NK-92 (cell line): ENCODE data around the gene ULK1.
"Not testable (repeated sequence)": the region's sequence is repeated elsewhere in the genome, so short reads cannot be mapped to it uniquely, and the experiment has no call there.

Source experiments
- DNase-seq: peaks from one replicate; lab custom pipeline; 2025; ENCODE audit not compliant: unreplicated experiment; lab: John Stamatoyannopoulos, UW

The ULK1 gene

GRCh38 chr12:131941116-131941986 is 46.9 kb downstream of the ULK1 start:
- no peak for DNase-seq

DNA sequence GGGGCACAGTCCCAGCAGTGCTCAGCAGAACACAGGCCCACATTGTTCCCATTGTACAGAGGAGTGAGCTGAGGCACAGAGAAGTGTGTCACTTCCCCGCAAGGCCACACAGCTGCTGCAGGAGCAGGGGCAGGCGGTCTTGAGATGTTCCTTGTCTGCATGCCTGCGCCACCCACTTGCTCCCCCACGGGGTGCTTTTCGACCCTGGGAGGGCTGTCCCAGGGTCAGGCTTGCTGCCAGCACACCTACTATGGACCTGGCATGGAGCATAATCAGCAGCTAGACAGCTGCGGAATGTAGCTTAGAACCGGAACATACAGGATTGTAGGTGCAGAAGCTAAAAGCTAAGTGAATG is 47.5 kb downstream of the ULK1 start:
- no peak for DNase-seq

DNA sequence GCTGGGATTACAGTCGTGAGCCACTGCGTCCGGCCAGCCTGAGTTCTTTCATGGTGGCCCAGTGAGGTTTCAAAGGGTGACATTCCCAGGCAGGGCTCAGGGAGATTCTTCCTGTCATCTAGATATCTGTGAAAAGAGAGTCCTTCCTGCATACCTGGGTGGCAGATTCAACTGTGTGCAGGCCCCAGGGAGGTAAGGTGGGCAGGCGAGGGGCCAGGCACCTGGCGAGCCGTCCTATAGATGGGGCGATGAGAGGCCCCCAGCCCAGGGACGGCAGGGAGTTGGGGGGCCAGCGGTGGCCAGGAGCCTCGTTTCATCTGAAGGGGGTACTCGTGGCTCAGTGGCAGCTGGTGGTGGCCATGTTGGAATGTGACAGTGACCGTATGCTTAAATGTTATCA is 48.2 kb downstream of the ULK1 start:
- no peak for DNase-seq

- no peak for DNase-seq
Measured at GRCh38 chr12:131943389-131943788, 49.0 kb downstream of the ULK1 start.

DNA sequence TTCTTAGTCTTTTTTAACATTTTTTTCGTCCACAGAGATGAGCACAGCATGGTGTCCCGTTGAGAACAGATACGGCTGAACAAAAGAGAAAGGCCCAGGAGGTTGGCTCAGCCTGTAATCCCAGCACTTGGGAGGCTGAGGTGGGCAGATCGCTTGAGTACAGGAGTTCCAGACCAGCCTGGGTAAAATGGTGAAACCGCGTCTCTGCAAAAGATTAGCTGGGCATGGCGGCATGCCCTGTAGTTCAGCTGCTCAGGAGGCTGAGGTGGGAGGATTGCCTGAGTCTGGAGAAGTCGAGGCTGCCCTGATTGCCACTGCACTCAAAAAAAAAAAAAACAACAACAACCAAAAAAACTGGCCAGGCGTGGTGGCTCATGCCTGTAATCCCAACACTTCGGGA is 49.5 kb downstream of the ULK1 start:
- no peak for DNase-seq

DNA sequence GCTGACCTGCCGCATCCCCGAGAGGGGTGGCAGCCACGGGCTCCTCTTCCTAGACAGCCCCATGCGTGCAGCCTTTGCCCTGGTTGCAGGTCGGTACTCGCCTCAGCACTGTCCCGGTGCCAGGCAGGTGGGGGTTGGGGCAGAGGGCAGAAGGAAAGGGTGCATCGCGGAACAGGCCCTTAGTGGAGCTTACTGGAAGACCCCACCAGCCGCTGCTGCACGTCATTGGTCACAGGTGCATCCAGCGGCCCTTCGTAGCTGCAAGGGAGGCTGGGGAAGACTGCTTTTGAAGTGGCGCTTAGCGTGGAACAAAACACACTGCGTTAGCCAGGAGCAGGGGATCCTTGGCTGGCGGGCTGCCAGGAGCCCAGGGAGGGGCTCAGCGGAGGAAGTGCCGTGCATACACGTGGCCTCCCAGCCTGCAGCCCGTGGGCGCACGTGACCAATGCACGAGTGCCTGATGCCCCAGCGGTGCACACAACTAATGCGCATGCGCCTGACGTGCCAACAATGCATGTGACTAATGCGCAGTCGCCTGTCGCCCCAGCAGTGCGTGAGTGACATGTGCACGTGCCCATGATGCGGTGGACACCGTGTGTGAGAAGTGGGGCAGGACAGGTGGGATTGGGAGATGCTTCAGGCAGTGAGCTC is 50.3 kb downstream of the ULK1 start:
- no peak for DNase-seq

DNA sequence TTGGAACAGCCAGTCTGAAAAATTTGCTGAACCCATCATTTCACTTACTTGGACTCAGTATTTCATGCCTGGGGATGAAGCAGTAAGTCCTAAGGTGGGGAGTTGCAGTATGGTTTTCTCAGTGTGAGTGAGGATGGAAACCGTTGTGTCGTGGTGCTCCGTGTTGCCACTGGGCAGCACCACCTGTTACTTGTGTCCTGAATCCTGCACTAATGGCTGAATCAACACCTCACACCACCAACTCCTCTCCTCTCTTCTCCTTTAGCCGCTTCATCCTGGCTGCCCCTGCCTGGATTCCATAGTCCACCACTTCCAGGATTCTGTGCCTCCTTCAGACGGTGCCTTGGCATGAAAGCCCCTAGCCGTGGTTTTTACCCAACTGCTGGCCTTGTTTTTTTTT is 52.3 kb downstream of the ULK1 start:
- no peak for DNase-seq

- DNase-seq: no peak
Measured at GRCh38 chr12:131947482-131948027, 53.1 kb downstream of the ULK1 start.

DNA sequence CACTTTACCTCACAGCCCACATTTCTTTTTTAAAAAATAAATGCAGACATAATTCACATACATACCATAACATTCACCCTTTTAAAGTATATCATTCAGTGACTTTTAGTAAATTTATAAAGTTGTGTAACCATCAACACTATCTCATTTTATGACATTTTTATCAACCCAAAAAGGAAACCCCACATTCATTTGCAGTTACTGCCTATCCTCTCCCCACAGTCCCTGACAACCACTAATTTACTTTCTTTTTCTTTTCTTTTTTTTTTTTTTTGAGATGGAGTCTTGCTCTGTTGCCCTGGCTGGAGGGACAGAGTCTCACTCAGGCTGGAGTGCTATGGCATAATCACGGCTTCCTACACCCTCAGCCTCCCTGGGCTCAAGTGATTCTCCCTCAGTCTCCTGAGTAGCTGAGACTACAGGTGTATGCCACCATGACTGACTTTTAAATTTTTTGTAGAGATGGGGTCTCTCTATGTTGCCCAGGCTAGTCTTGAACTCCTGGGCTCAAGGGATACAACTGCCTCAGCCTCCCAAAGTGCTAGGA is 53.8 kb downstream of the ULK1 start:
- DNase-seq: no peak

DNA sequence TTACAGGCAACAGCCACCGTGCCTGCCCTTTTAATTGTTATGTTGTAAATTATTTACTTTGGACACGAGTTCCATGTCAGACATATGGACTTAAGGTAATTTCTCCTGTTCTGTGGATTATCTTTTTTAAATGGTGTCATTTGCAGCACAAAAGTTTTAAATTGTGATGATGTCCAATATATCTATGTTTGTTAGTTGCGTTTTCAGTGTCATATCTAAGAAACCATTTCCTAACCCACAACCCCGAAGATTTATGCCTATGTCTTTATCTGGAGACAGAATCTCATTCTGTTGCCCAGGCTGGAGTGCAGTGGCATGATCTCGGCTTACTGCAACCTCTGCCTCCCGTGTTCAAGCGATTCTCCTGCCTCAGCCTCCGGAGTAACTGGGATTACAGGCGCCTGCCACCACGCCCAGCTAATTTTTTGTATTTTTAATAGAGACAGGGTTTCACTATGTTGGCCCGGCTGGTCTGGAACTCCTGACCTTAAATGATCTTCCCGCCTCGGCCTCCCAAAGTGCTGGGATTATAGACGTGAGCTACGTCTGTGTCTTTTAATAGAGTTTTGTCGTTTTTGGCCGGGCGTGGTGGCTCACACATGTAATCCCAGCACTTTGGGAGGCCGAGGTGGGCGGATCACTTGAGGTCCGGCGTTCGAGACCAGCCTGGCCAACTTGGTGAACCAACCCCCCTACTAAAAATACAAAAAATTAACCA is 54.5 kb downstream of the ULK1 start:
- DNase-seq: not testable (repeated sequence)

GRCh38 chr12:131949431-131950181 is 55.2 kb downstream of the ULK1 start, which contains the start of gene EP400:
Gene EP400, plus strand, starts transcription at chr12:131949942. Its CDS starts 10,678 bp downstream, at chr12:131960620.
- peak; percentile 68 for DNase-seq

GRCh38 chr12:131950182-131950913 is 55.9 kb downstream of the ULK1 start:
- DNase-seq: no peak

- DNase-seq: not testable (repeated sequence)
Measured at GRCh38 chr12:131953810-131954209, 59.4 kb downstream of the ULK1 start.

DNA sequence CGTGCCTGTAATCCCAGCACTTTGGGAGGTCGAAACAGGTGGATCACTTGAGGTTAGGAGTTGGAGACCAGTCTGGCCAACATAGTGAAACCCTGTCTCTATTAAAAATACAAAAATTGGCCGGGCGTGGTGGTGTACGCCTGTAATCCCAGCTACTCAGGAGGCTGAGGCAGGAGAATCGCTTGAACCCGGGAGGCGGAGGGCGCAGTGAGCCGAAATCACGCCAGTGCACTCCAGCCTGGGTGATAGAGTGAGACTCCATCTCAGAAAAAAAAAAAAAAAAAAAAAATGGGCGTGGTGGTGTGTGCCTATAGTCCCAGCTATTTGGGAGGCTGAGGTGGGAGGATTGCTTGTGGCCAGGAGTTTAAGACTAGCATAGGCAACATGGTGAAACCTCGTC is 60.0 kb downstream of the ULK1 start:
- not testable (repeated sequence) for DNase-seq

- DNase-seq: no peak
Measured at GRCh38 chr12:131959116-131959515, 64.7 kb downstream of the ULK1 start.

DNA sequence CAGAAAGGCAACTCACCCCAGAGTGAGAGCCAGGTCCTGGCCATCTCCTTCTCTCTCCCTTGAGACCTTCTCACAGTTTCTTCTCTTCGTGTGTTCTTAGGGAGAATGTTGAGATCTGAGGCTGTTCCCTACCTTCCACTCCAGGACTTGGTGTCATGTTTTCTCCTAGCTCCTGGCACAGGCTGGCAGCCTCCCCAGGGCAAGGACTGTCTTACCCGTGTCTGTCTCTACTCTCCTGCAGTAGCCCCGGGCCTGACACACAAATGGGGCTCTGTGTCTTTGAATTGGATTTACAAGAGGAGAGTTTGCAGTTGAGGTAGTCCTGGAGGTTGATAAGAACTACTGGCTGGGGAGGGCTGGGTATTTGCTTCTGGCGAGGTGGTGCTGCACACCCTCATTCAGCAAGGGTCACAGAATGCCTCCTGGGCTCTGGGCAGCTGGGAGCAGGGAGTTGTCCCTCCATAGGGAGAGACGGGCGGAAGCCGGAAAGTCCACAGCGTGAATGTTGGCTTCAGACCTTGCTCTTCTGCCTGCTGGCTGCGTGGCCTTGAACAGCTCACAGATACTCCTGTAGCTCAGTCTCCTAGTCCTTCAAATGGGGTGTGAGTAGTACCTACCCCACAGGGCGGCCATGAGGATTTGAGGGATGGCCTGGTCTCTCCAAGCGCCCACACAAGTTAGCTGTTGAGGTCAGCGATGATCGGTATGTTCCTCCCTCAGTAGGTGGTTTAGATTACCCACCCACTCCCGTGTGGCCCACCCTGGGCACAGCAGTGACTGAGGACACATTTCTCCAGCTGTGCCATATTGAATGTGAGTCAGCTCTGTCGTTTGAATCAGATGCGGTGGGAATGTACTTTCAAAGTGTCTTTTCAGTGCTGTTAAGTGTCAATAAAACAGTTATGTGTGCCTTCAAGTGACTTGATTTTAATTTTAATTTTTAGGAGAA is 65.5 kb downstream of the ULK1 start:
- no peak for DNase-seq

DNA sequence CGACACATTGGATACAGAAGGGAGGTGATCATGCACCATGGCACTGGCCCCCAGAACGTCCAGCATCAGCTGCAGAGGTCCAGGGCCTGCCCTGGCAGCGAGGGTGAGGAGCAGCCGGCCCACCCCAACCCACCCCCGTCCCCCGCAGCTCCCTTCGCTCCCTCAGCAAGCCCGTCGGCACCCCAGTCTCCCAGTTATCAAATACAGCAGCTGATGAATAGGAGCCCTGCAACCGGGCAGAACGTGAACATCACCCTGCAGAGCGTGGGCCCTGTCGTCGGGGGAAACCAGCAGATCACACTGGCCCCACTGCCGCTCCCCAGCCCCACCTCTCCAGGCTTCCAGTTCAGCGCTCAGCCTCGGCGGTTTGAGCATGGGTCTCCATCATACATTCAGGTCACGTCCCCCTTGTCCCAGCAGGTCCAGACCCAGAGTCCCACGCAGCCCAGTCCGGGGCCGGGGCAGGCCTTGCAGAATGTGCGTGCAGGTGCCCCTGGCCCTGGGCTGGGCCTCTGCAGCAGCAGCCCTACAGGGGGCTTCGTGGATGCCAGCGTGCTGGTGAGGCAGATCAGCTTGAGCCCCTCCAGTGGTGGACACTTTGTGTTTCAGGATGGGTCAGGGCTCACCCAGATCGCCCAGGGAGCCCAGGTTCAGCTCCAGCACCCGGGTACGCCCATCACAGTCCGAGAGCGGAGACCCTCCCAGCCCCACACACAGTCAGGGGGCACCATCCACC is 66.3 kb downstream of the ULK1 start:
- not testable (repeated sequence) for DNase-seq

GRCh38 chr12:131961328-131961727 is 66.9 kb downstream of the ULK1 start:
- not testable (repeated sequence) for DNase-seq
